GM18861 (cell line): ENCODE results near the gene GAS2L3.
A peak's percentile ranks its signal among the peaks of the same experiment; 100 is the strongest.
"Not testable (repeated sequence)": the region's sequence is repeated elsewhere in the genome, so short reads cannot be mapped to it uniquely, and the experiment has no call there.

Experiments
- ATAC-seq: cut with Tn5 transposase; IDR thresholded peaks from one replicate; pipeline ENCODE4 v1.9.1; 2021; ENCODE audit not compliant: unreplicated experiment

The GAS2L3 gene

DNA sequence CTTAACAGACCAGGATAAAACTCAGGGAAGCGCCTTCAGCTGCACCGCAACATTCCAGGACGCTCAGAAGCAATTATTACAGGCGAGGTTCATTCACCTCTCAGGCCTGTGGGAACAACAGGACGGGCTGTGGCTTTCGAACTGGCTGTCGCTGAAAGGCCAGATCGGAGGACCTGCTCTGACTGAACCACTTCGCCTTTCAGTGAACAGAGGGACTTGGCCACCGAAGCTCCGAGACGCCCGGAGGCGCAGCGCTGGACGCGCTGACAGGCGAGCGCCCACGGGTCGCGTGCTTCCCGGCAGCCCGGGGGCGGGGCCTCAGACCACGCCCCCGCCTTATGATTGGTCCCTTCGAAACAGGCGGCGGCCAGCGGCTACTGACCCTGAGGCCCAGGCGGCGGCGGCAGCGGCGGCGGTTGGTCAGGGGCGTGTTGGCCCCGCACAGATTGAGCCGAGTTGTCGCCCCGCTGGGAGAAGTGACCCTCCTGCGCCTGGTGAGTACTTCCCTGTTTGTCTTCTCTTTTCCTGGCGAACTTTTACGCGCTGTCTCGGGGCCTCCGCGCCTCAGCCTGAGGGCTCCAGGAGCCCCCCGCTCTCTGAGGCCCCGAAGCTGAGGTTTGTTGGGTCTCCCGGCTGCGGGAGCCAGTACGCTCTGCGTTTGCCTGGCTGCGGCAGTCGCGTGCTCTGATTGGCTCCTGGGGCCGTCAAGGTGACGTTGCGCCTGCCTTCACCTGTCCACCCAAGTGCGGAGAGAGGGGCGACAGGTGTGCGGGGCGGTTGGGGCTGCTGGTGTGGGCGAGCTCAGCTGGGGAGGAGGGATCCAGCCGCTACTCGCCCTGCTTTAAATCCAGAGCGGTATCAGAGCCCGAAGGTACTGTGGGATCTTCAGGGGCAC is at the start of gene GAS2L3:
TSS of gene GAS2L3 (plus strand) at position 393 of the 895 bp plus-strand sequence. CDS start 21,221 bp downstream, outside the sequence.
- ATAC-seq = peak; percentile 94

DNA sequence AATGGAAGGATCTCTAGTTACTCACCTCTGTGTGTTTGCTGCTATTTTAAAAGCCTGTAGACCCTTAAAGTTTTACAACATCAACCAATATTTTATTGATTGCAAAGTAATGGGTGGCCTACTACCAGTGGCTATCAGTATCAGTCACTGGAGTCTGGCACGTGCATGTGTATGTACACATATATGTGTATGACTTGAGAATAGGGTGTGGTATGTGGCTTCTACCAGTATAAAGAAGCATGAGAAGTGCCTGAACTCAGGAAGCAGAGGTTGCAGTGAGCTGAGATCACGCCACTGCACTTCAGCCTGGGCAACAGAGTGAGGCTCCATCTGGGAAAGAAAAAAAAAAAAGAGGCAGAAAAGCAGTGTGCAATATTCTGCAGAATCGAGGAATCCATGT is 45.5 kb upstream of the GAS2L3 start:
- no peak for ATAC-seq

DNA sequence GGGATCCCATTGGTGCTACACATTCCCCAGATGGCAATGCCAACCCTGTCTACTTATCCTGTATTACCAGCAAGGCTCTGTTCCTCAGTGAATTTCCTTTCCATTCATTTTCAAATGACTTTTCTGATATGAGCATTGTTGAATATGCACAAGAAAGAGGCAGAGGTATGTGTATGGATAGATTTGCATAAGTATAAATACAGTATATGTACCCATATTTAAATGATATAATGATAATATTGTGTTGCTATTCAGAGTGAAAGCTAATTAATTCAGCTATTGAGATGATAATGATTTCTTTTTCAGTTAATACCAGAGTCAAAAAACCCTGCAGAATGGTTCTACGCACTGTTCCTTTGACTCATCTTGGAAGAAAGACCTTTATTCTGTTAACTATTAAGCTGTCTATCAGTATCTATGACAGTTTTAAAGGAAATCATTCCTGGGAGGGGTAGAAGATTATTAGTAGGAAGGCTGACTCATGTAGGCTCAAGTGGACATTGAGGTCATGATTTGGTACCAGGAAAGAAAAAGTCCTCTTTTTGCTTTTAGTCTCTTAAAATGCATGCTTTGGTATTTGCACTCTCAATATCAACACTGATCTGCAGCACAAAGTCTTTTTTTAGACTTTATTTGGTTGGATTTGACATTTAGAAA is 44.9 kb upstream of the GAS2L3 start:
- no peak for ATAC-seq

DNA sequence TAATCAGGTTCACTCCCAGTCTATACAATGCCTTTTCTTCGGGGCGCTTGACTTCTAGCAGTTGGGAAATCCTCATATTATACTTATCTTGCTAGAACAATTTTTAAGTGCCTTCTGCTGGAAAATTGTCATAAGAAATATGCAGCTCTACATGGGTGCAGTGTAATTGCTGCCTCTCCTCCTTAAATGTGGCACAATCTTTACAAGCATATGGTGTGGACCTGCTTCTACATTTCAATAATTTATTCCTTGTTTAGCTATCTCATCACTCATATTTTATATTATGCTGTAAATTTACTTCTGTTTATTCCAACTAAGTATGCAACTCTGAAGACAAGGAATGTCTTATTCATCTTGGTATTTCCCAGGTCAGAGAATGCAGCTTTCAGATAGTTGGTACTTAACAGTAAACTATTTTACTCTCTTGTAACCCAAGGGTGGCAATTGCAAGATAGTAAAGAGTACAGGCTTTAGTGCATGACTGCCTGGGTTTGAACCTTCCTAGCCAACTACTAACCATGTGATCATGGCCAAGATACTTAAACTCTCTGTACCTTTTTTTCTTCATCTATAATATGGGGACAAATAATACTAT is 43.6 kb upstream of the GAS2L3 start:
- ATAC-seq = no peak

DNA sequence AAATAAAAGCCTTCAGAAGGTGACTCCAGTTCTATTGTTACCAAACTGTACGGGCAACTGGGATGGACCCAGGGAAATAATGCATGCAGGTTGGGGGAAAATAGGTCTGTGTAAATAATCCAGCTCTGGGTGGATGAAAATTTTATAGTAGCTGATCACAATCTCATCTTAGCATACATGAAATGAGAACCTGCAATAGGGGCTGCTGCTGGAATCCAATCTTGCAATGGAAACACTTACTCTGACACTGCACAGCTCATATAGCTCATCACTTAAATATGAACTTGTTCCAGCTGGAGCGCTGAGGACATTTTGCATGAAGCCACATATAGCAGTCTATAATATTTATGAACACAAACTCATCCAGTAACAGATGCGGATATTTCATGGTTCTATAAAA is 40.1 kb upstream of the GAS2L3 start:
- no peak for ATAC-seq

DNA sequence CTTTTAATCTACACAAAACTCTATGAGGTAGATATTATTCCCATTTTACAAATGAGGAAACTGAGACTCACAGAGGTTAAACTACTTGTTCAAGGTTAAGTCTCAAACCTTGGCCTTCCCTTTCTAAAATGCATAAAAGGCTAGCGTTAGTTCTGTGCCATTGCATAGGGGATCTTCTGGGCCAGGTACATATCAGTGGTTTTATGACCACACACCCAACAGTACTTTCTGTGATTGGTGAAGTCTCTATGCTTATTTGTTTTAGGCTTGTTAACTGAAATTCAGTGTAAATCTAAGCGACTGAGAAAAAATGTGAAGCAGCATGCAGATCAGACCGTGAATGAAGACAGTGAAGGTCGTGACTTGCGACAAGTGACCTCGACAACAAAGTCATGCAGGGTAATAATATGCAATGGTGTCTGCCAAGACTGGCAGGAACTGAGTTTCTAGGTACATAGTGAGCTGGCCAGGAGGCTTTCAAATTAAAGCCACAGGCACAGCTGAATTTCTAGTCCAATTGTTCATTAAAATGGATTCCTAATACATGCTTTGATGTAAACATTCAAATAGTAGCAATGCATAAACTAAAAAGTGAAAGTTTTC is 38.8 kb upstream of the GAS2L3 start:
- no peak for ATAC-seq

DNA sequence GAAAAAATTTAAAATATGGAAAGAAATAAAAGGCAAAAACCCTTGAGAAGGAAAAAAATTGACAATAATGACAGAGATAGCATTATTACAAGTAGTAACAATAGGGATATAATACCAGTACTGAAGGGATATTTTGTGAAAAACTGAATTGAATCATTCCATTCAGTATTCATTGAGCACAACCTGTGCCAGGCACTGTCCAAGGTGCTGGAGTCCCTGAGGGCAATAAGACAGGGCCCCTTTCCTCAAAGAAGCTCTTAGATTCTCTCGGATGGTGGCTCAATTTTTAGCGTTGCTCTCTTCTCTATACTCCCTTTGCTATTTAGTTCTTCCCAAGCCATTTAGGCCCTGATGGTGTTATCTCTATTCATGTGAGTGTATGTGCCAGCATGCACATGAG is 34.3 kb upstream of the GAS2L3 start:
- ATAC-seq = no peak

DNA sequence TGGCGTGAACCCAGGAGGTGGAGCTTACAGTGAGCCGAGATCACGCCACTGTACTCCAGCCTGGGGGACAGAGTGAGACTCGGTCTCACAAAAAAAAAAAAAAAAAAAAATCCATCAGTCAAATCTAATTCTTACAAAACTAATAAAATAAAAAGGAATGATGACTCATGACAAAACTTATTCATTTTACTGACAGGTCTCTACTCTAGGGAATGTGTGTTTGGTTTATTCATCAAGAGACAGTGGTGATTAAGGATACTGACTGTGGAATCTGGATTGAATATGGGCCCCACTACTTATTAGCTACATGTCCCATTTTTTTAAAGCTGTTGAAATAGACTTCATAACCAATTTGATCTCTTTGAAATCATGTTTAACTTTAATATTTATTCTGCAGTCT is 29.3 kb upstream of the GAS2L3 start:
- ATAC-seq = no peak

DNA sequence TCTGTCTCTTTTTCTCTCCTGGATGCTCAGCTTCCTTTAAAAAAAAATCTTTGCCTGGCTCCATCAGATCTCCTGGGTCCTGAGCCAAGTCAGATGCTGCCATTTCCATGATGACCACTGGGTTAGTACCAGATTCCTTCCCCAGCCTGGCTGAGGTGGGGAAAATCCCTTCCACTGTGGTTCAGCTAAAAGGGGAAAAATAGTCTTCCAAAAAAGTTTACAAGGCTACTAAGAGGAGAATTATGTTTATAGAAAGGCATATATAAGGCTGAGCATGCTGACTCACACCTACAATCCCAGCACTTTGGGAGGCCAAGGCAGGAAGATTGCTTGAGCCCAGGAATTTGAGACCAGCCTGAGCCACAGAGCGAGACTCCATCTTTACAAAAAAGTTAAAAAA is 28.4 kb upstream of the GAS2L3 start:
- no peak for ATAC-seq

DNA sequence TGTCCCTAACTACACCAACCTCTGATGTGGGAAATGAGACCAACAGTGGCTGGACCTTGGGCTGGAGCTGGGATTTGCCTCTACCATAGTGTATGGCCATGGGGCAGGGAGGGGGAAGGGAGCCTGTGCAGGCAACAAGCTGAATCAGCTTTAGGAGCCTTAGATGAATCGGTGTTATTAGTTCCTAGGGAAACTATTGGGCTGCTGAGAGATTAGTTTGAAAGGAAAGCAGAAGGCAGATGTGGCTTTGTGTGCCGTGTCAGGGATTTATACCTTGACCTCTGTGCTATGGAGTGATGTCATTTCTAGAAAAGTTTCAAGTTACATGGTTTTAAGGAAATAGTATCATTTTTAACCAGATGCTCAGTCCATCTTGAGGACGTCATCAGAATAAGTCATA is 19.5 kb upstream of the GAS2L3 start:
- ATAC-seq = no peak

DNA sequence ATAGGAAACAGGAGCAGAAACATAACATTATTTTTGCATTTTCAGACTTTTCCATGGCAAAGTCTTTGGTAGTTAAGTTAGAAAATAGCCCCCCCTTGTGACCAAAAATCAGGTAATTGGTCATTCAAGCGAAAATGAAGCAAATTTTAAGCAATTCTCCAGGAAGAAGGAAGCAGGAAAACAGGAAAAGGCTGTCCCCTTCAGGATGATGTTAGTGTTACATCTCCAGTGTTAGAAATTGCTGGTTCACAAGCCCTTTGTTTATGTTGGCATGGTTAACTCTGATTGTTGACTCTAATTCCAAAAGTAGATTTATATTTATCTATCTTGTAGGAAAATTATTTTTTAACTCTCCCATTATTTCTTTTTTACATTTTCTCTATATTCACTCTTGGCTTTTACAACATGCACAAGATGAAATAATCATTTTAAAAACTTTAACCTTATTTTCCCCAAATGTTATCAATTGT is 18.8 kb upstream of the GAS2L3 start:
- no peak for ATAC-seq

DNA sequence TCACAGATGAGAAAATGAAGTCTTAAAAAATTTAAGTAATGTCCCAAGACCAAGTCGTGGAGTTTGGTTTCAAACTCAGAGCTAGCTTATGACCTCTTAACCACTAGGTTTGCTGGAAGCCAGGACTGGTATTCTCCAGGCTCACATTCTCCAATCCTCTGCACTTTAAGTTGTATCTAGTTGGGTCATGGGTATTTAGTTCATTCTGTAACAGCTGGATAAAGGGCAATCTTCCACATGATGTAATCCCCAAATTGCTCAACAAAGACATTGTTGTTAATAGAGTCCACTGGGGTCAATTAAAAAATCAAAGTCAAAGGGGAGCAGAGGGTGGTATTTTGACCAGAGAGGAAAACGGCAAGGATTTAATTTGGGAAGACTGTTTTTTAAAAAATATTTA is 17.8 kb upstream of the GAS2L3 start:
- no peak for ATAC-seq

DNA sequence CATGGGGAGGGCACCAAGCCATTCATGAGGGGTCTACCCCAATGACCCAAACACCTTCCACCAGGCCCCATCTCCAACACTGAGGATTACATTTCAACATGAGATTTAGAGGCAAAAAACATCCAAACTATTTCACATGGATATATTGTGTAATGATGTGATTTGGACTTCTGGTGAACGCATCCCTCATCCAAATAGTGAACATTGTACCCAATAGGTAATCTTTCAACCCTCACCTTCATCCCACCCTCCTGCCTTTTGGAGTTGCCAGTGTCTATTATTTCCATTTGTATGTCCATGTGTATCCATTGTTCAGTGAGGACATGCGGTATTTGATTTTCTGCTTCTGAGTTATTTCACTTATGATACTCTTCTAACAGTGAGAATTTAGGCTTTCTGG is 16.1 kb upstream of the GAS2L3 start:
- ATAC-seq = no peak

DNA sequence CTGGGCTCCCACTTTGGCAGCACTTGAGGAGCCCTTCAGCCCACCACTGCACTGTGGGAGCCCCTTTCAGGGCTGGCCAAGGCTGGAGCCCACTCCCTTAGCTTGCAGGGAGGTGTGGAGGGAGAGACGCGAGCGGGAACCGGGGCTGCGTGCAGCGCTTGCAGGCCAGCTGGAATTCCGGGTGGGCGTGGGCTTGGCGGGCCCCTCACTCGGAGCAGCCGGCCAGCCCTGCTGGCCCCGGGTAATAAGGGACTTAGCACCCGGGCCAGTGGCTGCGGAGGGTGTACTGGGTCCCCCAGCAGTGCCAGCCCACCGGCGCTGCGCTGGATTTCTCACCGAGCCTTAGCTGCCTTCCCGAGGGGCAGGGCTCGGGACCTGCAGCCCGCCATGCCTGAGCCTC is 14.2 kb upstream of the GAS2L3 start:
- ATAC-seq = not testable (repeated sequence)

DNA sequence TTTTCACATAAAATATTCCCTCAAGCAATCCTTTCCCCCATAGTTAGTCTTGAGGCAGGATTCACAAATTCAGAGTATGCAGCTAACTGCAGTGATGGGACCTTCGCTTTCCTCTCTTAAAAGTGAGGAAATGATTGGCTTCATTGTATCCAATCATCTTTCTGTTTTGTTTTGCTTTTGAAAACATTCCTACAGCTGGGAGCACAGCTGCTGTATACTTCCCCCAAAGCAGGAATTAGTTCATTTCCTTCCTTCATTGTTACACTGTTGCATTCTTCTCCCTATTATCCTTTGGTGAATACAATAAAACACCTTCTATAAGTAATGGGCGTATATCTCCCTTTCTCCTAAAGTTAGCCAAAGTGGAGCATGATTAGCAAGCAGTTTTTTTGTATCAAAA is 9.4 kb upstream of the GAS2L3 start:
- no peak for ATAC-seq

DNA sequence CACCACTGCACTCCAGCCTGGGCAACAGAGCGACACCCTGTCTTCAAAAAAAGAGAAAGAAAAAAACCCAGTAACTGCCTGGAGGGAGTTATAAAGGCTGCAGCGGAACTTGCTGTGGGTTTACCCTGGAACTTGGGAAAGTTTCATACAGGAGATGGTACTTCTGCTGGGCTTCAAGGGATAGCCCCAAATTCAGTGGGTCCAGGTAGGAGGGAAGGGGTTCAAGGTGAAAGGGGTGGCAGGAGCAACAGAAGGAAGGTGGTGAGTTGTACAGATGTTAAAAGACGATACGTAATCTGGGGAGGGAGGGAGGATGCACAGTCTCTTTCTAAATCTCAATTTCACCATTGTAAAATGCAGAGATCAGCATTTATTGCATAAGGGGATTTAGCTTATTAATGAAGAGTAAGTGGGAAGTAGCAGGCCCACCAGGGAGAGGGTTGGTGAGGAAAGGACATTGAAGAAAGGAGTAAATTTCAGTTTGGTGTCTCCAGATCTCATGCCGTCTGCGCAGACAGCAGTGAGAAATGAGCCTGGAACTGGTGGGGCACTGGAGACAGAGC is 8.5 kb upstream of the GAS2L3 start:
- no peak for ATAC-seq

DNA sequence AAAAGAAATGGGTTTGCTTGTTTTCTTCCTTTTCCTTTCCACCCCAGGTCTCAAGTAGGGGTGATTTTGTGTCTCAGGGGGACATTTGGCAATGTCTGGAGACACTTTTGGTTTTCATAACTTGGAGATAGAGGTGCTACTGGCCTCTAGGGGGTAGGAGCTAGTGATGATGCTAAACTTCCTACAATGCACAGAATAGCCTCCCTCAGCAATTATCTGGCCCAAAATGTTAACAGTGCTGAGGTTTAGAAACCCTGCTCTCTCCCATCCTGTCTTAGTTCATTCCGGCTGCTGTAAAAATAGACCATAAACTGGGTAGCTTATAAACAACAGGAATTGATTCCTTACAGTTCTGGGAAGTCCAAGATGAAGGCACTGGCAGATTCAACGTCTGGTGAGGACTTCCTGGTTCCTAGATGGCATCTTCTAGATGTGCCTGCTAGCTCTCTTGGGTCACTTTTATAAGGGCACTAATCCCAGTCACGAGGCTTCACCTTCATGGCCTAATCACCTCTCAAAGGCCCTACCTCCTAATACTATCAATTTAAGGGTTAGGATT is 7.4 kb upstream of the GAS2L3 start:
- no peak for ATAC-seq

DNA sequence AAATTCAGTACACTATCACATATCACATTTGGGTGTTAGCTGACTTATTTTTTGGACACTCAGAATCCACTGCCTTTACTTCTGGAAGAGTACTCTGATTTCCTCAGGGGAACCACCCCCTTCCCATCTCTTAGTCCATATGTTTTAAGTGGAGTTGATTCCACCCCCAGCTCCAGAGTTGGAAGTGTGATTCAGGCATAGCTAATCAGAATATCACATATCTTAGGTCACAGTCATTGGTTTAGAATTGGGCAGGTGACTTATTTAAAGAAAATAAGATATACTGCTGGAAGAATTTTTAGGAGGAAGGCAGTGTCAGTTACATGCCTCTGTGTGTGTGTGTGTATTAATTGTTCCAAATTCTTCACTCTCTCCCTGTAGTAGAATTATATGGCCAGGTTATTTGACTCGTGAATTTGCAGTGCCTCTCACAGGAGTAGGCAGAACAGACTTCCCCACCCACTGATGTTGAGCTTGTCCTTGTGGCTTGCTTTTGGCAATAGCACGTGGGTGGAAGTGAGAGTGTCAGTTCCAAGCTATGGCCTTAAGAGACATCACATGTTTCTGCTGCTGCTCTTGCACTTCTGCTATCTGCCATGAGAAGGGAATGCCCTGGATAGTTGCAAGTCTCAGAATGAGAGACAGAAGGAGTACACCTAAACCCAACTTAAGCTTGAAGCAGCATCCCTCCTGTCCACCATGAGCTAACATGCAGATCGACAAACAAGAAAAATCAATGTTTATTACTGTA is 6.4 kb upstream of the GAS2L3 start:
- ATAC-seq = peak; percentile 94

DNA sequence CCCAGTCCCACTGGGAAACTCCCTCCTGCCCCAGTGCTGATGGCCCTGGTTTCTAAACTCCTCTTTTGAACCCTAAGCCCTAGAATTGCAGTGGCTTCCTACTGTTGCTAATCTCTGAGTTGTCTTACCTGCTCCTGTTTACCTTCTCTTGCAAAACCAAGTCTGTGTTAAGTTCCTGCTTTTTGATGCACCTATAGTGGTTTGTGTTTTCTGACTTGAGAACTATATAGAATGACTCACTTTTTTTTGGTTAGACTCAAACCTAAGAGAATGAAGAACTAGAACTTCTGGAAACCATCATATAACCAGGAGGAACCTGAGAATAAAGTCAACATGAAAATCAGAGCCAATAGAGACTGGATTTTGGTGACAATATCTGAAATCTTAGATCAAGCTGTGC is 5.5 kb upstream of the GAS2L3 start:
- no peak for ATAC-seq

DNA sequence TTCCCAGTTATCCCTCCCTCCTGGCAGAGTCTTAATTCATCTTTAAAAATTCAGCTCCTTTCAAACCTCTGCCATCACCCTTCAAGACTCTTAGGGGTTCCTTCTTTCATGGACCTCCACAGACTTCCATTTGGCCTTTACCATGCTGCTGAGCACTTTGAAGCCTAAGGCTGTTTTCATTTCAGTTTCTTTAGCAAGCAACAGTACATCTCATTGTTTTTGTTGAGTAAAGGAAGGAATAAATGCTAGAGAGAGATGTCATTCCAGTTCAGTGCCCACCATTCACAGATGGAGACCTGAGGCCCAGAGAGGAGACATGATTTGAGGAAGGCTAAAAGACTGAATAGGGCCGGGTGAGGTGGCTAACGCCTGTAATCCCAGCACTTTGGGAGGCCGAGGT is 1.3 kb upstream of the GAS2L3 start:
- ATAC-seq = no peak
